ENCODE data around the gene CD47. TPM values are rescaled to one million over a fixed set of nuclear protein-coding genes. Genes with fewer than 3 reads are reported as not detected.

Gene CD47
- total and polyA plus RNA-seq, 7 donors: 10.8 to 74.9 (median 61.4) TPM

DNA sequence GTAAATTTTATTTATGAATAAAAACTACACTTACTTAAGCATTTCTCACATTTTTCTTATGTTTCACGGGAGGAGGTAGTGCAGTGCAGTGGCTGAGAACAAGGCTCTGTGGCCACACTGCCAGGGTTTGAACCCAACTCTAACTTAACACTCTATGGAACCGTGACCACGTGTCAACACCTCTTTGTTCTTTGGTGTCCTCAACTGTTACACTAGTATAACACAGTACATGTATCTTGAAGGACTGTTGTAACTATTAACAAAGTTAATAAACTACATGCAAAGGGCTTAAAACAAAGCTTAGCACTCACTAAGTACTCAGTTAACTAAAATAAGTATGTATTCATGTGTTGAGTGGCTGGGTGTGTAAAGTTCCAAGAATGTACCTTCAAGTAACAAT lies 19.5 kb downstream of the CD47 start:
- TF ChIP-seq POLR2A (IDR thresholded peaks at IDR 0.05): no peak
- no peak for TF ChIP-seq POLR2AphosphoS5 (IDR thresholded peaks at IDR 0.05)
- no peak for TF ChIP-seq EP300 (IDR thresholded peaks at IDR 0.05)
- TF ChIP-seq, protein P1, sequence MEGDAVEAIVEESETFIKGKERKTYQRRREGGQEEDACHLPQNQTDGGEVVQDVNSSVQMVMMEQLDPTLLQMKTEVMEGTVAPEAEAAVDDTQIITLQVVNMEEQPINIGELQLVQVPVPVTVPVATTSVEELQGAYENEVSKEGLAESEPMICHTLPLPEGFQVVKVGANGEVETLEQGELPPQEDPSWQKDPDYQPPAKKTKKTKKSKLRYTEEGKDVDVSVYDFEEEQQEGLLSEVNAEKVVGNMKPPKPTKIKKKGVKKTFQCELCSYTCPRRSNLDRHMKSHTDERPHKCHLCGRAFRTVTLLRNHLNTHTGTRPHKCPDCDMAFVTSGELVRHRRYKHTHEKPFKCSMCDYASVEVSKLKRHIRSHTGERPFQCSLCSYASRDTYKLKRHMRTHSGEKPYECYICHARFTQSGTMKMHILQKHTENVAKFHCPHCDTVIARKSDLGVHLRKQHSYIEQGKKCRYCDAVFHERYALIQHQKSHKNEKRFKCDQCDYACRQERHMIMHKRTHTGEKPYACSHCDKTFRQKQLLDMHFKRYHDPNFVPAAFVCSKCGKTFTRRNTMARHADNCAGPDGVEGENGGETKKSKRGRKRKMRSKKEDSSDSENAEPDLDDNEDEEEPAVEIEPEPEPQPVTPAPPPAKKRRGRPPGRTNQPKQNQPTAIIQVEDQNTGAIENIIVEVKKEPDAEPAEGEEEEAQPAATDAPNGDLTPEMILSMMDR (IDR thresholded peaks at IDR 0.05): no peak
- Histone ChIP-seq H3K27me3 (no peaks in the 10 kb centered on the region), H3K4me3 (no peak overlapping the region), H3K4me1 (peaks cover 0 to 14% (median 4%) of the 10 kb centered on the region in 4 donors), H3K36me3 (peaks cover 0 to 16% (median 0%) of the 10 kb centered on the region in 4 donors), H3K9me3 (no peaks in the 10 kb centered on the region), H3K27ac (no peak overlapping the region)
- WGBS, 2 donors: 86 to 91% methylated on average over 3 of the region's 3 CpGs
- intact Hi-C loops (cut with DNase I): no loop called here
- DNase-seq: no peak

DNA sequence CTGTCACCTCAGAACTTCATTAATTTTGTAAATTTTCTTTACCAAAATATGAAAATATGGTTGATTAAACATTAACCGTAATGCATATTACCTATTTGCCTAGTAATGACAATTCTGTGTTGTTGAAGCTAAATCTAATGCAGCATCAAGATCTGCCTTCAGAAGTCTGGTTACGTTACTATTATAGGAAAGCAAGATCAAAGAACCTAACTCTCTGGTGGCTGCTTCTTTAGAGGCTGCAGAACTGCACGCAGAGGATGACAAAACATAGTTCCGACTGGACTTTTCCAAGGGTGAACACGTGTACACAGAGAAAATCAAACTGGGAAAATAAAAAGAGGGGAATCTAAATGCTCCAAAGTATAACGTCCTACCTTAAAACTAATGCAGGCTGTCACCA lies 20.5 kb downstream of the CD47 start:
- Histone ChIP-seq H3K4me1 (peaks cover 0 to 14% (median 4%) of the 10 kb centered on the region in 4 donors), H3K4me3 (no peak overlapping the region), H3K9me3 (no peaks in the 10 kb centered on the region), H3K27ac (no peak overlapping the region), H3K27me3 (no peaks in the 10 kb centered on the region), H3K36me3 (peaks cover 0 to 16% (median 0%) of the 10 kb centered on the region in 4 donors)
- TF ChIP-seq POLR2AphosphoS5 (IDR thresholded peaks at IDR 0.05): no peak
- TF ChIP-seq, protein P1 (IDR thresholded peaks at IDR 0.05): no peak
- TF ChIP-seq EP300 (IDR thresholded peaks at IDR 0.05): no peak
- TF ChIP-seq POLR2A (IDR thresholded peaks at IDR 0.05): no peak
- DNase-seq: no peak
- WGBS, 2 donors: 71 to 75% methylated on average over 6 of the region's 6 CpGs
- intact Hi-C loops (cut with DNase I): no loop called here

DNA sequence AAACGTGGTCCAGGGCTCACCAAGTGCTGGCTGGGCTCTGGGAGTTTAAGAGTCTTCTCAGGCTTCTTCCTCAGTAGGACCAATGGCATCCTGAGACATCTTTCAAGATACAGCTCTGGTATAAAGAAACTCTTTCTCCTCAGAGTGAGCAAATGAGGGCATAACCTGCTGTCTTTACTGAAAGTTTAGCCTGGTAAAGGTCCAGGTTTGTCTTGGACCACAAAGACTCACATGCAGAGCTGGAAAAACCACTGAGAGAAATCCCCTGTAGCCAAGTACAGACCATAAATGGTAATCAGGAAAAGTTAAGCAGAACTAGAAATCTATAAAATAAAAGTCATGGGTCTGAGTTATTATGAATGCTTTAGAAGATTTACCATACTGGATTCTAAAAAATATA lies 23.1 kb downstream of the CD47 start:
- intact Hi-C loops (cut with DNase I): no loop called here
- WGBS, 2 donors: 53 to 66% methylated on average over 1 of the region's 1 CpG

DNA sequence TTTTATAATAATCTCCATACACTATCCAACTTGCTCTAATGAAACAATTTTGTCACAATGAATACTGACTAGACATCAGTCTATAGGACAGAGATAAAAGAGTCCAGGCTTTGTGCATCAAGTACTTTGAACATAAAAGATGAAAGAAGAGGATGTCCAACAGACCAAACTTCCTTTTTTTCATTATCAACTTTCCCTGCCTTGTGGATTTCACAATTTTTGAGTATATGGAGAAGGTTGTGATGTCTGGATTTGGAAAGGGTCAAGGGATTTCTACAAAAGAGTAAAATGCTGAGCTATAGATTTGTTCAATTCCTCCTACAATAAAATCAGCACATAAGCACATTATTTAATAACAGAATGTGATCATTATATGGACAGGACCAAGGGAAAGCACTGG lies 25.7 kb downstream of the CD47 start:
- no peaks in the 10 kb centered on the region for H3K9me3 ChIP-seq
- no peak overlapping the region for H3K27ac ChIP-seq
- TF ChIP-seq POLR2AphosphoS5 (IDR thresholded peaks at IDR 0.05): no peak
- TF ChIP-seq EP300 (IDR thresholded peaks at IDR 0.05): no peak
- no peak for TF ChIP-seq POLR2A (IDR thresholded peaks at IDR 0.05)
- TF ChIP-seq, protein P1 (IDR thresholded peaks at IDR 0.05): no peak
- intact Hi-C loops (cut with DNase I): no loop called here
- H3K4me3 ChIP-seq: no peak overlapping the region
- H3K4me1 ChIP-seq: peaks cover 0 to 14% (median 9%) of the 10 kb centered on the region in 4 donors
- peaks cover 0 to 8% (median 1%) of the 10 kb centered on the region in 4 donors for H3K36me3 ChIP-seq
- DNase-seq: no peak
- H3K27me3 ChIP-seq: no peaks in the 10 kb centered on the region

More for the DNA sequence above, 23.1 kb downstream of the CD47 start:
- no peak for TF ChIP-seq EP300 (IDR thresholded peaks at IDR 0.05)
- no peak for TF ChIP-seq POLR2A (IDR thresholded peaks at IDR 0.05)
- TF ChIP-seq, protein P1 (IDR thresholded peaks at IDR 0.05): no peak
- TF ChIP-seq POLR2AphosphoS5 (IDR thresholded peaks at IDR 0.05): no peak
- Histone ChIP-seq H3K4me1 (peaks cover 0 to 14% (median 4%) of the 10 kb centered on the region in 4 donors), H3K27ac (no peak overlapping the region), H3K4me3 (no peak overlapping the region), H3K27me3 (no peaks in the 10 kb centered on the region), H3K9me3 (no peaks in the 10 kb centered on the region), H3K36me3 (peaks cover 0 to 16% (median 0%) of the 10 kb centered on the region in 4 donors)
- DNase-seq: no peak

DNA sequence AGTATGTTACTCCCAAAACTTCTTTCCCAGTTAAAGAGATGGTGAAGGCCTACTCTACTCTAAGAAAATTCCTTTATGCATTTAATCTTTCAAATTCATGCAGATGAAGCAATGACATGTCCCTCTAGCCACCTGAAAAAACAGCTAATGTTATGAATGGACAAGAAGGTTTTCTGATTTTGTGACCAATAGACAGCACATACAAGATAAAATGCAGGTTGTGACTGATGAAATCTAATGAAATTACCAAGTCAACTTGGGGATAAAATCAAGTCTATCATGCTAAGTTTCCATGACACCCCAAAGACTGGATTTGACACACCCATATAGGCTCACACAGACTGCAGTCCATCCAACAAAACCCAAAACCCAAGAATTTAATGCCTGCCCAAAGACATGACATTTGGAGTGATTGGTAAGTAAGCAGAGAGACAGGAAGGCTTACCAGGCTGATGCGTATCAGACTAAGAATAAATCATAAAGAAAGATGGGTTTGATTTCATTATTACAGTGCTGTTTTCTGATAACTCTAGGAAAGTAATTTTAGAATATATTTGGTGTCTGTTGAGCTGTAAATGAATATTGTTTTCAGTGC lies 26.4 kb downstream of the CD47 start:
- no peak for DNase-seq
- peaks cover 0 to 12% (median 2%) of the 10 kb centered on the region in 4 donors for H3K36me3 ChIP-seq
- no peak for TF ChIP-seq POLR2AphosphoS5 (IDR thresholded peaks at IDR 0.05)
- TF ChIP-seq EP300 (IDR thresholded peaks at IDR 0.05): no peak
- TF ChIP-seq POLR2A (IDR thresholded peaks at IDR 0.05): no peak
- TF ChIP-seq, protein P1 (IDR thresholded peaks at IDR 0.05): no peak
- intact Hi-C loops (cut with DNase I): no loop called here
- no peak overlapping the region for H3K4me3 ChIP-seq
- H3K27me3 ChIP-seq: no peaks in the 10 kb centered on the region
- WGBS, 2 donors: 90 to 94% methylated on average over 1 of the region's 1 CpG
- H3K4me1 ChIP-seq: peaks cover 0 to 15% (median 9%) of the 10 kb centered on the region in 4 donors
- H3K9me3 ChIP-seq: no peaks in the 10 kb centered on the region
- no peak overlapping the region for H3K27ac ChIP-seq

Data from sigmoid colon (tissue), 7 donors.